Measurements from ENCODE around the gene DNAJC7.

DNAJC7 gene

DNA sequence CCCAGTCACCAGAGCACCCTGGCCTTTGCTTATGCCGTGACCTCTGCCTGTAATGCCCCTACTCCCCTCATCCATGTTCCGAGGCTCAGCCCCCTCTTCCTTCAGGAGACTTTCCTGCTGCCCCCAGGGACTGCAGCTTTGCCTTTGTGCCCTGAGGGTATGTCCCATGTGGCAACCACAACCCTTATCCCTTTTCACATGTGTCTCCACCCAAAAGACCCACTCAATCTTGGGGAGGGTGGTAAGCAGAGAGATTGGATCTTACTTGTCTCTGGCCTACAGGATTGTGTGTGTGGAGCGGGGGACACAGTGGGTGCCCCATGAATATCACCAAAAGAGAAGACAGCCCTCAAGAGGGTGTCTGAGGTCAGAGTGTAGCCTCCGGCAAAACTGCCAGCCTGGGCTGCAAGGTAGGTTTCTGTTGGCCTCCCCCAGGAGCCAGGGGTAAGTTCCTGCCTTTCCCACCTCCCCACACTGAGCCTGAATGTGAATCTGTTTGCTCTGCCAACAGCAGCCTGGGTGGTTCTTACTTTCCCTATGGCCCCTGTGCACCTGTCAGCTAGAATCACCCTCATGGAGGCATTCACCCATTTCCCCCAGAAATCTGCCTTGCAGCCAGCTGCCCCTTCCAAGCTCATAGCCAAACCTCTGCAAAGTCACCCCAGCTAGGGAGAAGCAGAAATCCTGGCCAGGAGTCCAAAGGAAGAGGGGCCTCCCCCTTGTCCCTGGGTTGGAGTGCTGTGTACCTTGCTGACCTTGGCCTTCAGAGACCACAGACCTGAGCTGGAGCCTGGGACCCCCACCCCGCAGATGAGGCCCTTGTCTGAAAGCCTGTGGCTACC lies 44.6 kb upstream of the DNAJC7 start:
- peaks cover 7% of the 10 kb centered on the region for H3K4me1 ChIP-seq (ENCODE audit: control insufficient read depth, insufficient read depth, low read depth, low read length)
- H3K27ac ChIP-seq (ENCODE audit: low read length, poor library complexity, severe bottlenecking) = no peak overlapping the region
- H2BK5ac ChIP-seq (ENCODE audit: low read depth, low read length, poor library complexity, severe bottlenecking) = no peak overlapping the region
- no peak overlapping the region for H3K4me2 ChIP-seq (ENCODE audit: low read length, poor library complexity, severe bottlenecking)
- 57% methylated on average over 4 of the region's 5 CpGs for WGBS
- H3K4ac ChIP-seq (ENCODE audit: low read depth in 1 of 2, low read length in 2 of 2) = no peak overlapping the region
- no peak overlapping the region for H3K9ac ChIP-seq (ENCODE audit: low read length)
- H3K9me3 ChIP-seq (ENCODE audit: control insufficient read depth, low read length) = no peaks in the 10 kb centered on the region
- no peak overlapping the region for H2BK120ac ChIP-seq (ENCODE audit: low read depth, low read length)
- no peak overlapping the region for H2BK15ac ChIP-seq (ENCODE audit: low read depth, poor library complexity, severe bottlenecking)
- no peak overlapping the region for H2AFZ ChIP-seq (ENCODE audit: low read depth, low read length)
- H3K4me3 ChIP-seq (ENCODE audit: insufficient read depth in 1 of 2, low read depth in 1 of 2, low read length in 2 of 2) = no peak overlapping the region
- H4K91ac ChIP-seq (ENCODE audit: low read length) = no peak overlapping the region
- H3K23ac ChIP-seq (ENCODE audit: low read length in 2 of 2) = no peak overlapping the region
- H3K14ac ChIP-seq (ENCODE audit: low read length in 2 of 2) = no peak overlapping the region
- DNase-seq = no peak
- H3K27me3 ChIP-seq (ENCODE audit: control insufficient read depth in 1 of 2, insufficient read depth in 1 of 2, low read length in 2 of 2) = peaks cover 5 to 58% of the 10 kb centered on the region in 2 experiments
- no peak overlapping the region for H2BK12ac ChIP-seq (ENCODE audit: low read length in 2 of 2)
- H3K18ac ChIP-seq (ENCODE audit: low read depth in 1 of 2, low read length in 2 of 2) = no peak overlapping the region
- no peak overlapping the region for H2AK5ac ChIP-seq (ENCODE audit: low read length, severe bottlenecking)
- no peaks in the 10 kb centered on the region for H3K79me1 ChIP-seq (replicated peaks; ENCODE audit: low read length, poor library complexity, severe bottlenecking)
- no peaks in the 10 kb centered on the region for H3K36me3 ChIP-seq (ENCODE audit: control insufficient read depth in 1 of 2, insufficient read depth in 2 of 2, low read depth in 1 of 2, low read length in 2 of 2)
- H4K8ac ChIP-seq (ENCODE audit: low read length) = no peak overlapping the region

DNA sequence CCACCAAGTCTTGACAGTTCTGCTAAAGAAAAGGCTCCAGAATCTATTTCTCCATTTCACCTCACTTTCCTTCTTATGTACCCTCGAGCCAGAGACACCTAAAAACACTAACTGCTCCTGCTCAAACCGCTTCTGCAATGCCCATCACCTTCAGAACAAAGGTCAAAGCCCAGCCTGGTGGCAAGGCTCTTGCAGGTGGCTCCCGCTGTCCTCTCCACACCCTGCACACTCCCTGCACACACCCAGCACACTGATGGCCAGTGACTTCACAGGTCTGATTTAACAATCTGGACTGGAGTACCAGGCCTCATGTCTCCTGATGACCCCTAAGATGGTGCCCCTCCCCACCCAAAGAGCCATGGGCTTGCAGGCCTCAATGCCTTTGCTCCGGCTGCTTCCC lies 43.0 kb upstream of the DNAJC7 start:
- H3K4ac ChIP-seq (ENCODE audit: low read depth in 1 of 2, low read length in 2 of 2) = no peak overlapping the region
- no peak overlapping the region for H3K14ac ChIP-seq (ENCODE audit: low read length in 2 of 2)
- H4K8ac ChIP-seq (ENCODE audit: low read length) = no peak overlapping the region
- H2AK5ac ChIP-seq (ENCODE audit: low read length, severe bottlenecking) = no peak overlapping the region
- WGBS = 79% methylated on average over 4 of the region's 4 CpGs
- no peak overlapping the region for H2AFZ ChIP-seq (ENCODE audit: low read depth, low read length)
- peaks cover 16 to 62% of the 10 kb centered on the region in 2 experiments for H3K27me3 ChIP-seq (ENCODE audit: control insufficient read depth in 1 of 2, insufficient read depth in 1 of 2, low read length in 2 of 2)
- no peak for DNase-seq
- no peak overlapping the region for H3K4me3 ChIP-seq (ENCODE audit: insufficient read depth in 1 of 2, low read depth in 1 of 2, low read length in 2 of 2)
- no peak overlapping the region for H3K27ac ChIP-seq (ENCODE audit: low read length, poor library complexity, severe bottlenecking)
- H3K36me3 ChIP-seq (ENCODE audit: control insufficient read depth in 1 of 2, insufficient read depth in 2 of 2, low read depth in 1 of 2, low read length in 2 of 2) = no peaks in the 10 kb centered on the region
- H3K23ac ChIP-seq (ENCODE audit: low read length in 2 of 2) = no peak overlapping the region
- H3K9ac ChIP-seq (ENCODE audit: low read length) = no peak overlapping the region
- H3K4me1 ChIP-seq (ENCODE audit: control insufficient read depth, insufficient read depth, low read depth, low read length) = peaks cover 14% of the 10 kb centered on the region
- H3K9me3 ChIP-seq (ENCODE audit: control insufficient read depth, low read length) = no peaks in the 10 kb centered on the region
- H2BK12ac ChIP-seq (ENCODE audit: low read length in 2 of 2) = no peak overlapping the region
- no peak overlapping the region for H2BK120ac ChIP-seq (ENCODE audit: low read depth, low read length)
- no peaks in the 10 kb centered on the region for H3K79me1 ChIP-seq (replicated peaks; ENCODE audit: low read length, poor library complexity, severe bottlenecking)
- H2BK5ac ChIP-seq (ENCODE audit: low read depth, low read length, poor library complexity, severe bottlenecking) = no peak overlapping the region
- no peak overlapping the region for H3K4me2 ChIP-seq (ENCODE audit: low read length, poor library complexity, severe bottlenecking)
- H2BK15ac ChIP-seq (ENCODE audit: low read depth, poor library complexity, severe bottlenecking) = no peak overlapping the region
- no peak overlapping the region for H3K18ac ChIP-seq (ENCODE audit: low read depth in 1 of 2, low read length in 2 of 2)
- H4K91ac ChIP-seq (ENCODE audit: low read length) = no peak overlapping the region

DNA sequence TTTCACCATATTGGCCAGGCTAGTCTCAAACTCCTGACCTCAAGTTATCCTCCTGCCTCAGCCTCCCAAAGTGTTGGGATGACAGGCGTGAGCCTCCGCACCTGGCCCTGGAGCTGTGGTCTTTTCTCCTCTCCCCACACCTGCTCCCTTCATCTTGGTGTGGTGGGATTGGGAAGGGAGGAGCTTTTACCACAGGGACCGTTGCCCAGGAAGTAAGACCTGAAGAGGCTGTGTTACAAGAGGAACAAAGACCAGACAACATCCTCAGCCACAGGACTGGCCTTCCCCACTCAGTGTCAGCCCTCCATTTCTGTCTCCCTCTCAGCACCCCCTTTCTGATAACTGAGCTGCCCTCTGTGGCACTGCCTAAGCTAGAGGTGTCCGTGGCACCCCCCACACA lies 42.6 kb upstream of the DNAJC7 start:
- no peak overlapping the region for H2BK15ac ChIP-seq (ENCODE audit: low read depth, poor library complexity, severe bottlenecking)
- H2BK12ac ChIP-seq (ENCODE audit: low read length in 2 of 2) = no peak overlapping the region
- no peaks in the 10 kb centered on the region for H3K36me3 ChIP-seq (ENCODE audit: control insufficient read depth in 1 of 2, insufficient read depth in 2 of 2, low read depth in 1 of 2, low read length in 2 of 2)
- H2BK120ac ChIP-seq (ENCODE audit: low read depth, low read length) = no peak overlapping the region
- WGBS = 58% methylated on average over 2 of the region's 4 CpGs
- DNase-seq = no peak
- no peak overlapping the region for H4K91ac ChIP-seq (ENCODE audit: low read length)
- H3K4ac ChIP-seq (ENCODE audit: low read depth in 1 of 2, low read length in 2 of 2) = no peak overlapping the region
- H3K27me3 ChIP-seq (ENCODE audit: control insufficient read depth in 1 of 2, insufficient read depth in 1 of 2, low read length in 2 of 2) = peaks cover 20 to 62% of the 10 kb centered on the region in 2 experiments
- H2BK5ac ChIP-seq (ENCODE audit: low read depth, low read length, poor library complexity, severe bottlenecking) = no peak overlapping the region
- no peak overlapping the region for H3K14ac ChIP-seq (ENCODE audit: low read length in 2 of 2)
- no peak overlapping the region for H3K4me2 ChIP-seq (ENCODE audit: low read length, poor library complexity, severe bottlenecking)
- no peak overlapping the region for H2AFZ ChIP-seq (ENCODE audit: low read depth, low read length)
- peaks cover 14% of the 10 kb centered on the region for H3K4me1 ChIP-seq (ENCODE audit: control insufficient read depth, insufficient read depth, low read depth, low read length)
- H3K23ac ChIP-seq (ENCODE audit: low read length in 2 of 2) = no peak overlapping the region
- H3K79me1 ChIP-seq (replicated peaks; ENCODE audit: low read length, poor library complexity, severe bottlenecking) = no peaks in the 10 kb centered on the region
- H2AK5ac ChIP-seq (ENCODE audit: low read length, severe bottlenecking) = no peak overlapping the region
- H3K4me3 ChIP-seq (ENCODE audit: insufficient read depth in 1 of 2, low read depth in 1 of 2, low read length in 2 of 2) = no peak overlapping the region
- H3K9ac ChIP-seq (ENCODE audit: low read length) = no peak overlapping the region
- no peak overlapping the region for H3K18ac ChIP-seq (ENCODE audit: low read depth in 1 of 2, low read length in 2 of 2)
- H3K27ac ChIP-seq (ENCODE audit: low read length, poor library complexity, severe bottlenecking) = no peak overlapping the region
- H3K9me3 ChIP-seq (ENCODE audit: control insufficient read depth, low read length) = no peaks in the 10 kb centered on the region
- no peak overlapping the region for H4K8ac ChIP-seq (ENCODE audit: low read length)

DNA sequence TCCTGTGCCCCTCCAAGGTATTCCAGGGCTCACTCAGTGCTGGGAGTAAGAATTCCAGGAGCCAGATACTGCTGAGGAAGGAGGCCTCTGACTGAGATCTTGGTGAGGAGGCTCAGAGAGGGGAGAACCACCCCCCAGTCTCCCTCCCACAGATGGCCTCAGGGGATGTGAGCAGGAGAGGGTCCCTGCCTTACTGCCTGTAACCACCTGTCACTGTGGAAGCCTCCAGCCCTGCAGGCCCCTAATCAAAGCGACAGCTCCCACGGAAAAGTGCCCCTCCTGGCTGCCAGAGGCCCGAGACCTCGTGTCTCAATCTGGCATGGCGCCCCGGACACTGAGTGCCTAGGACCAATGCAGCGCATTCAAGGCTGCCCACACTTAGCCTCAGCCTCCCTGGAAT lies 40.8 kb upstream of the DNAJC7 start:
- Histone ChIP-seq H3K18ac (ENCODE audit: low read depth in 1 of 2, low read length in 2 of 2) (no peak overlapping the region), H4K91ac (ENCODE audit: low read length) (no peak overlapping the region), H3K4me2 (ENCODE audit: low read length, poor library complexity, severe bottlenecking) (no peak overlapping the region), H3K27me3 (ENCODE audit: control insufficient read depth in 1 of 2, insufficient read depth in 1 of 2, low read length in 2 of 2) (peaks cover 38 to 66% of the 10 kb centered on the region in 2 experiments), H2AFZ (ENCODE audit: low read depth, low read length) (no peak overlapping the region), H3K23ac (ENCODE audit: low read length in 2 of 2) (no peak overlapping the region), H3K27ac (ENCODE audit: low read length, poor library complexity, severe bottlenecking) (no peak overlapping the region), H3K4me1 (ENCODE audit: control insufficient read depth, insufficient read depth, low read depth, low read length) (peaks cover 8% of the 10 kb centered on the region), H3K36me3 (ENCODE audit: control insufficient read depth in 1 of 2, insufficient read depth in 2 of 2, low read depth in 1 of 2, low read length in 2 of 2) (no peaks in the 10 kb centered on the region), H2BK12ac (ENCODE audit: low read length in 2 of 2) (no peak overlapping the region), H3K4ac (ENCODE audit: low read depth in 1 of 2, low read length in 2 of 2) (no peak overlapping the region), H2BK5ac (ENCODE audit: low read depth, low read length, poor library complexity, severe bottlenecking) (no peak overlapping the region), H3K14ac (ENCODE audit: low read length in 2 of 2) (no peak overlapping the region), H2AK5ac (ENCODE audit: low read length, severe bottlenecking) (no peak overlapping the region), H3K9ac (ENCODE audit: low read length) (no peak overlapping the region), H4K8ac (ENCODE audit: low read length) (no peak overlapping the region), H3K79me1 (replicated peaks; ENCODE audit: low read length, poor library complexity, severe bottlenecking) (no peaks in the 10 kb centered on the region), H3K9me3 (ENCODE audit: control insufficient read depth, low read length) (no peaks in the 10 kb centered on the region), H2BK120ac (ENCODE audit: low read depth, low read length) (no peak overlapping the region), H2BK15ac (ENCODE audit: low read depth, poor library complexity, severe bottlenecking) (no peak overlapping the region), H3K4me3 (ENCODE audit: insufficient read depth in 1 of 2, low read depth in 1 of 2, low read length in 2 of 2) (no peak overlapping the region)
- WGBS = 86% methylated on average over 7 of the region's 7 CpGs
- no peak for DNase-seq
